A549 (cell line): Measurements from ENCODE around the gene PPP6R3. TPM values are rescaled to one million over a fixed set of nuclear protein-coding genes. Genes with fewer than 3 reads are reported as not detected.

Experiments used
- ATAC-seq, 2 experiments: fragments of 200-7000 bp in 1 of 2; fragments of >200 bp in 1 of 2; cut with Nextera tagmentation in 1 of 2; cut with Tn5 transposase in 1 of 2; 3 replicates each; pipeline versions ENCODE4 v1.8.0 to v1.9.1; 2018 to 2020; ENCODE audit warnings: mild to moderate bottlenecking in 1 of 2, moderate library complexity in 1 of 2
- CTCF ChIA-PET: fragments of 300-600 bp; sonication (Branson Sonifier 250); formaldehyde crosslinking; extraction: SDS; loops from one replicate; lab custom pipeline; 2021; ENCODE audit warnings: antibody characterized with exemption, inconsistent platforms; lab: Yijun Ruan, JAX
- POLR2A ChIA-PET: fragments of 350-600 bp; formaldehyde crosslinking; extraction: SDS; loops from one replicate; lab custom pipeline; 2021; ENCODE audit warnings: antibody characterized with exemption, inconsistent platforms; lab: Yijun Ruan, JAX
- DNase-seq, 2 experiments: peaks; one replicate each; pipeline versions ENCODE4 v3.0.0 to v3.0.0-alpha.2; 2011 to 2016; ENCODE audit warnings: low read depth in 1 of 2, low spot score in 1 of 2
- FAIRE-seq: peaks from 2 replicates; lab custom pipeline; 2011; peaks lifted over from hg19 to GRCh38; lab: Jason Lieb, UNC
- H3K27ac ChIP-seq, 2 experiments: fragments of >200 bp; sonication (Bioruptor Twin); formaldehyde crosslinking; 3 replicates each; pipeline ENCODE4 v1.5.1; 2016 to 2017
- H3K4me1 ChIP-seq: fragments of >200 bp; sonication (Bioruptor Twin); formaldehyde crosslinking; 3 replicates; pipeline ENCODE4 v1.6.1; 2016
- H3K4me2 ChIP-seq: fragments of >200 bp; sonication (Bioruptor Twin); formaldehyde crosslinking; 3 replicates; pipeline ENCODE4 v1.6.1; 2016
- H3K4me3 ChIP-seq: fragments of >200 bp; sonication (Bioruptor Twin); formaldehyde crosslinking; 3 replicates; pipeline ENCODE4 v1.5.1; 2016
- H3K9me3 ChIP-seq: fragments of >200 bp; sonication (Bioruptor Twin); formaldehyde crosslinking; 3 replicates; pipeline ENCODE4 v1.6.1; 2016
- BHLHE40 ChIP-seq: IDR thresholded peaks from 2 replicates; pipeline ENCODE4 v1.6.1; 2012; ENCODE audit warnings: low read depth, low read length, inconsistent platforms
- CHD2 ChIP-seq: fragments of 150-350 bp; IDR thresholded peaks from 2 replicates; pipeline ENCODE4 v1.6.1; 2014; ENCODE audit warnings: low read length; ENCODE audit not compliant: partially characterized antibody
- EP300 ChIP-seq, 2 experiments: fragments of >200 bp; sonication (Bioruptor Twin); formaldehyde crosslinking; IDR thresholded peaks; 2 replicates in 1 of 2; 3 replicates in 1 of 2; pipeline ENCODE4 v1.6.1; 2016 to 2017
- FOXS1 ChIP-seq: fragments of 250-450 bp; sonication (Bioruptor Pico); IDR thresholded peaks from 2 replicates; pipeline ENCODE4 v1.5.0; 2020; ENCODE audit warnings: mild to moderate bottlenecking, moderate library complexity
- GATA3 ChIP-seq: IDR thresholded peaks from 2 replicates; pipeline ENCODE4 v1.6.1; 2012; ENCODE audit warnings: borderline replicate concordance
- HDAC2 ChIP-seq: fragments of 200-600 bp; sonication (generic); IDR thresholded peaks from 2 replicates; pipeline ENCODE4 v1.6.1; 2016
- JUN ChIP-seq, 2 experiments: fragments of >200 bp; sonication (Bioruptor Twin); formaldehyde crosslinking; IDR thresholded peaks; 2 replicates in 1 of 2; 3 replicates in 1 of 2; pipeline ENCODE4 v1.6.1; 2016 to 2017
- JUNB ChIP-seq: fragments of >200 bp; sonication (Bioruptor Twin); formaldehyde crosslinking; IDR thresholded peaks from 2 replicates; pipeline ENCODE4 v1.6.1; 2016
- KDM1A ChIP-seq: fragments of 200-600 bp; sonication (generic); IDR thresholded peaks from 2 replicates; pipeline ENCODE4 v1.6.1; 2016; ENCODE audit warnings: low read depth, mild to moderate bottlenecking
- MAZ ChIP-seq: fragments of 150-350 bp; IDR thresholded peaks from 2 replicates; pipeline ENCODE4 v1.6.1; 2014; ENCODE audit warnings: antibody characterized with exemption, low read depth, low read length, borderline replicate concordance
- MYC ChIP-seq: IDR thresholded peaks from 2 replicates; pipeline ENCODE4 v1.6.1; 2012; ENCODE audit warnings: mild to moderate bottlenecking, inconsistent platforms, low read length, improper control_type of control experiment, borderline replicate concordance
- NFE2L2 ChIP-seq: fragments of 150-350 bp; conservative IDR thresholded peaks from 2 replicates; pipeline ENCODE4 v1.6.1; 2014; ENCODE audit warnings: low read length
- POLR2A ChIP-seq: IDR thresholded peaks from 2 replicates; pipeline ENCODE4 v1.6.1; 2012; ENCODE audit warnings: mild to moderate bottlenecking, low read length
- RCOR1 ChIP-seq: fragments of 150-350 bp; IDR thresholded peaks from 2 replicates; pipeline ENCODE4 v1.6.1; 2014; ENCODE audit warnings: antibody characterized with exemption, low read length, low read depth
- SMC3 ChIP-seq: fragments of >200 bp; sonication (Bioruptor Twin); formaldehyde crosslinking; IDR thresholded peaks from 3 replicates; pipeline ENCODE4 v1.6.1; 2018; ENCODE audit warnings: inconsistent platforms
- ZNF302 ChIP-seq: fragments of 250-450 bp; sonication (Bioruptor Pico); IDR thresholded peaks from 2 replicates; pipeline ENCODE4 v1.9.0; 2021; ENCODE audit warnings: inconsistent platforms, mild to moderate bottlenecking, moderate library complexity
- WGBS: methylation state at CpG from one replicate; pipeline ENCODE4 v1.1.6; 2017; ENCODE audit errors: missing lambda C conversion rate; 5-methylcytosine and 5-hydroxymethylcytosine counted together
- polyA plus RNA-seq, 4 experiments: library from polyadenylated mRNA; depleted of rRNA in 3 of 4; stranded (reverse); fragments of >200 nt; fragmentation: RNase III in 1 of 4; extraction: RNeasy Plus Mini Kit Qiagen cat#74134 plus additional on column Dnase treatment in 1 of 4; gene quantifications; 2 replicates in 3 of 4; 3 replicates in 1 of 4; pipeline ENCODE4 v1.2.3, GENCODE V29; 2011 to 2017
- TF ChIP-seq, protein P1 (sequence below): fragments of 200-600 bp; sonication (generic); IDR thresholded peaks from 2 replicates; pipeline ENCODE4 v1.6.1; 2016; ENCODE audit warnings: antibody characterized with exemption, mild to moderate bottlenecking, moderate library complexity
- TF ChIP-seq, protein P2 (sequence below): fragments of >200 bp; sonication (Bioruptor Twin); formaldehyde crosslinking; IDR thresholded peaks from 3 replicates; pipeline ENCODE4 v1.5.1; 2016
- TF ChIP-seq, protein P3 (sequence below): IDR thresholded peaks from 2 replicates; pipeline ENCODE4 v1.6.1; 2012; ENCODE audit warnings: low read depth, borderline replicate concordance
- TF ChIP-seq, protein P4 (sequence below): fragments of 250-450 bp; sonication (Bioruptor Pico); IDR thresholded peaks from 2 replicates; pipeline ENCODE4 v1.5.0; 2020; ENCODE audit warnings: low read depth, mild to moderate bottlenecking, moderate library complexity
- TF ChIP-seq, protein P5 (sequence below): fragments of 250-450 bp; sonication (Bioruptor Pico); IDR thresholded peaks from 2 replicates; pipeline ENCODE4 v1.5.0; 2021; ENCODE audit warnings: mild to moderate bottlenecking, moderate library complexity, borderline replicate concordance

The PPP6R3 gene
- polyA plus RNA-seq, 2 of the 4 experiments (the other 2 are of a cell fraction), result 69.7 to 114 TPM

DNA sequence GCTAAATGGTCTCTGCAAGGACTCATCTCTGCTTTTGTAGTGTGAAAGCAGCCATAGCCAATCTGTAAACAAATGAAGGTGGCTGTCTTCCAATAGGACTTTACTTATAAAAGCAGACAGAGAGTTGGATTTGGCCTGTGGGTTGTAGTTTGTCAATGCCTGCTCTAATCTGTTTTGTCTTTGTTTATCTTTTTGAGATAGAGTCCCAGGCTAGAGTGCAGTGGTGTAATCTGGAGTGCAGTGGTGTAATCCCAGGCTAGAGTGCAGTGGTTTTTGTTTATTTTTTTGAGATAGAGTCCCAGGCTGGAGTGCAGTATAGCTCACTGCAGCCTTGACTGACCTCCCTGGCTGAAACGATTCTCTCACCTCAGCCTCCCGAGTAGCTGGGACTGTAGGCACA, 8.6 kb downstream of the PPP6R3 start:
- no peak for FAIRE-seq

DNA sequence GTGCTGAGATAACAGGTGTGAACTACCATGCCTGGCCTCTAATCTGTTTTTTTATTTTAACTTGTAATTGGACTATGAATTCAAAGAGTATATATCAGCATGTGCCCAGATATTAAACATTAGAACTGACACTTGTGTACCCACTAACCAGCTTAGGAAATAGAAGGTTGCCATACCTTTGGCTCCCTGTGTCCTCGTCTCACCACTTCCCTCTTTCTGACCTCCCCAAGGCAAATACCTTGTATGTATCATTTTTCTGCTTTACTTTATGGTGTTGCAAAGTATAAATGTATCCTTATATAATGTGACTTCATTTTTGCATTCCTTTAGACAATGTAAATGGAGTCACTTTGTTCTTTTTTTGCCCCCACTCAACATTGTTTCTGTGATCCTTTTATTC, 9.1 kb downstream of the PPP6R3 start:
- WGBS, result 90% methylated on average over 1 of the region's 1 CpG
- H3K27ac ChIP-seq, result no peak overlapping the region
- FAIRE-seq (no peak), ATAC-seq (no peak), DNase-seq (no peak)
- ChIA-PET POLR2A (no interaction called here), CTCF (no interaction called here)
- H3K4me1 ChIP-seq, result peaks cover 48% of the 10 kb centered on the region
- no peaks in the 10 kb centered on the region for H3K9me3 ChIP-seq
- H3K4me3 ChIP-seq, result no peak overlapping the region
- H3K4me2 ChIP-seq, result no peak overlapping the region
- no peak for TF ChIP-seq GATA3
- TF ChIP-seq, protein P1, sequence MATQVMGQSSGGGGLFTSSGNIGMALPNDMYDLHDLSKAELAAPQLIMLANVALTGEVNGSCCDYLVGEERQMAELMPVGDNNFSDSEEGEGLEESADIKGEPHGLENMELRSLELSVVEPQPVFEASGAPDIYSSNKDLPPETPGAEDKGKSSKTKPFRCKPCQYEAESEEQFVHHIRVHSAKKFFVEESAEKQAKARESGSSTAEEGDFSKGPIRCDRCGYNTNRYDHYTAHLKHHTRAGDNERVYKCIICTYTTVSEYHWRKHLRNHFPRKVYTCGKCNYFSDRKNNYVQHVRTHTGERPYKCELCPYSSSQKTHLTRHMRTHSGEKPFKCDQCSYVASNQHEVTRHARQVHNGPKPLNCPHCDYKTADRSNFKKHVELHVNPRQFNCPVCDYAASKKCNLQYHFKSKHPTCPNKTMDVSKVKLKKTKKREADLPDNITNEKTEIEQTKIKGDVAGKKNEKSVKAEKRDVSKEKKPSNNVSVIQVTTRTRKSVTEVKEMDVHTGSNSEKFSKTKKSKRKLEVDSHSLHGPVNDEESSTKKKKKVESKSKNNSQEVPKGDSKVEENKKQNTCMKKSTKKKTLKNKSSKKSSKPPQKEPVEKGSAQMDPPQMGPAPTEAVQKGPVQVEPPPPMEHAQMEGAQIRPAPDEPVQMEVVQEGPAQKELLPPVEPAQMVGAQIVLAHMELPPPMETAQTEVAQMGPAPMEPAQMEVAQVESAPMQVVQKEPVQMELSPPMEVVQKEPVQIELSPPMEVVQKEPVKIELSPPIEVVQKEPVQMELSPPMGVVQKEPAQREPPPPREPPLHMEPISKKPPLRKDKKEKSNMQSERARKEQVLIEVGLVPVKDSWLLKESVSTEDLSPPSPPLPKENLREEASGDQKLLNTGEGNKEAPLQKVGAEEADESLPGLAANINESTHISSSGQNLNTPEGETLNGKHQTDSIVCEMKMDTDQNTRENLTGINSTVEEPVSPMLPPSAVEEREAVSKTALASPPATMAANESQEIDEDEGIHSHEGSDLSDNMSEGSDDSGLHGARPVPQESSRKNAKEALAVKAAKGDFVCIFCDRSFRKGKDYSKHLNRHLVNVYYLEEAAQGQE, result no peak
- no peak for TF ChIP-seq JUN (IDR thresholded peaks at IDR 0.05)
- TF ChIP-seq, protein P2, sequence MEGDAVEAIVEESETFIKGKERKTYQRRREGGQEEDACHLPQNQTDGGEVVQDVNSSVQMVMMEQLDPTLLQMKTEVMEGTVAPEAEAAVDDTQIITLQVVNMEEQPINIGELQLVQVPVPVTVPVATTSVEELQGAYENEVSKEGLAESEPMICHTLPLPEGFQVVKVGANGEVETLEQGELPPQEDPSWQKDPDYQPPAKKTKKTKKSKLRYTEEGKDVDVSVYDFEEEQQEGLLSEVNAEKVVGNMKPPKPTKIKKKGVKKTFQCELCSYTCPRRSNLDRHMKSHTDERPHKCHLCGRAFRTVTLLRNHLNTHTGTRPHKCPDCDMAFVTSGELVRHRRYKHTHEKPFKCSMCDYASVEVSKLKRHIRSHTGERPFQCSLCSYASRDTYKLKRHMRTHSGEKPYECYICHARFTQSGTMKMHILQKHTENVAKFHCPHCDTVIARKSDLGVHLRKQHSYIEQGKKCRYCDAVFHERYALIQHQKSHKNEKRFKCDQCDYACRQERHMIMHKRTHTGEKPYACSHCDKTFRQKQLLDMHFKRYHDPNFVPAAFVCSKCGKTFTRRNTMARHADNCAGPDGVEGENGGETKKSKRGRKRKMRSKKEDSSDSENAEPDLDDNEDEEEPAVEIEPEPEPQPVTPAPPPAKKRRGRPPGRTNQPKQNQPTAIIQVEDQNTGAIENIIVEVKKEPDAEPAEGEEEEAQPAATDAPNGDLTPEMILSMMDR, result no peak
- no peak for TF ChIP-seq MYC
- TF ChIP-seq, protein P3, sequence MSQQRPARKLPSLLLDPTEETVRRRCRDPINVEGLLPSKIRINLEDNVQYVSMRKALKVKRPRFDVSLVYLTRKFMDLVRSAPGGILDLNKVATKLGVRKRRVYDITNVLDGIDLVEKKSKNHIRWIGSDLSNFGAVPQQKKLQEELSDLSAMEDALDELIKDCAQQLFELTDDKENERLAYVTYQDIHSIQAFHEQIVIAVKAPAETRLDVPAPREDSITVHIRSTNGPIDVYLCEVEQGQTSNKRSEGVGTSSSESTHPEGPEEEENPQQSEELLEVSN, result no peak
- no peak for TF ChIP-seq BHLHE40
- TF ChIP-seq EP300 (IDR thresholded peaks at IDR 0.05), result no peak
- no peak for TF ChIP-seq MAZ
- TF ChIP-seq, protein P4, sequence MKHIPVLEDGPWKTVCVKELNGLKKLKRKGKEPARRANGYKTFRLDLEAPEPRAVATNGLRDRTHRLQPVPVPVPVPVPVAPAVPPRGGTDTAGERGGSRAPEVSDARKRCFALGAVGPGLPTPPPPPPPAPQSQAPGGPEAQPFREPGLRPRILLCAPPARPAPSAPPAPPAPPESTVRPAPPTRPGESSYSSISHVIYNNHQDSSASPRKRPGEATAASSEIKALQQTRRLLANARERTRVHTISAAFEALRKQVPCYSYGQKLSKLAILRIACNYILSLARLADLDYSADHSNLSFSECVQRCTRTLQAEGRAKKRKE (CRISPR knock-in tag), result no peak
- TF ChIP-seq ZNF302, result no peak
- no peak for TF ChIP-seq SMC3
- TF ChIP-seq JUNB, result no peak

More for the DNA sequence above, 8.6 kb downstream of the PPP6R3 start:
- Histone ChIP-seq H3K4me1 (peaks cover 42% of the 10 kb centered on the region), H3K4me2 (no peak overlapping the region), H3K4me3 (no peak overlapping the region), H3K27ac (no peak overlapping the region), H3K9me3 (no peaks in the 10 kb centered on the region)
- ChIA-PET POLR2A (no interaction called here), CTCF (interaction anchor here (0.8 kb wide), 1 partner anchor 11 kb away, joined by 3 read pairs; no protein-coding TSS in a partner anchor)
- 75% methylated on average over 2 of the region's 2 CpGs for WGBS
- DNase-seq (no peak), ATAC-seq (no peak)
- TF ChIP-seq SMC3 (no peak), EP300 (IDR thresholded peaks at IDR 0.05) (no peak), HDAC2 (no peak), NFE2L2 (no peak), CHD2 (no peak), FOXS1 (no peak), RCOR1 (no peak), KDM1A (no peak), POLR2A (no peak)
- TF ChIP-seq, protein P5, sequence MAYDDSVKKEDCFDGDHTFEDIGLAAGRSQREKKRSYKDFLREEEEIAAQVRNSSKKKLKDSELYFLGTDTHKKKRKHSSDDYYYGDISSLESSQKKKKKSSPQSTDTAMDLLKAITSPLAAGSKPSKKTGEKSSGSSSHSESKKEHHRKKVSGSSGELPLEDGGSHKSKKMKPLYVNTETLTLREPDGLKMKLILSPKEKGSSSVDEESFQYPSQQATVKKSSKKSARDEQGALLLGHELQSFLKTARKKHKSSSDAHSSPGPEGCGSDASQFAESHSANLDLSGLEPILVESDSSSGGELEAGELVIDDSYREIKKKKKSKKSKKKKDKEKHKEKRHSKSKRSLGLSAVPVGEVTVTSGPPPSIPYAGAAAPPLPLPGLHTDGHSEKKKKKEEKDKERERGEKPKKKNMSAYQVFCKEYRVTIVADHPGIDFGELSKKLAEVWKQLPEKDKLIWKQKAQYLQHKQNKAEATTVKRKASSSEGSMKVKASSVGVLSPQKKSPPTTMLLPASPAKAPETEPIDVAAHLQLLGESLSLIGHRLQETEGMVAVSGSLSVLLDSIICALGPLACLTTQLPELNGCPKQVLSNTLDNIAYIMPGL, result no peak
